Gastrocnemius medialis (tissue), 4 donors: ENCODE results near the gene MRPL17.

Source experiments
- POLR2A ChIP-seq, 2 donors: fragments of 450-650 bp; IDR thresholded peaks; one replicate each; pipeline ENCODE4 v1.6.1; 2017; ENCODE audit warnings: antibody characterized with exemption in 2 of 2, mild to moderate bottlenecking in 2 of 2, moderate library complexity in 2 of 2
- TF ChIP-seq, protein P1 (sequence below), 5 experiments: fragments of 450-650 bp in 3 of 5; fragments of 200-600 bp in 2 of 5; sonication (generic) in 2 of 5; IDR thresholded peaks in 4 of 5; conservative IDR thresholded peaks in 1 of 5; 1 replicate in 4 of 5; 2 replicates in 1 of 5; pipeline ENCODE4 v1.5.1; 2016 to 2019; ENCODE audit warnings: antibody characterized with exemption in 5 of 5, mild to moderate bottlenecking in 3 of 5, moderate library complexity in 3 of 5

DNA sequence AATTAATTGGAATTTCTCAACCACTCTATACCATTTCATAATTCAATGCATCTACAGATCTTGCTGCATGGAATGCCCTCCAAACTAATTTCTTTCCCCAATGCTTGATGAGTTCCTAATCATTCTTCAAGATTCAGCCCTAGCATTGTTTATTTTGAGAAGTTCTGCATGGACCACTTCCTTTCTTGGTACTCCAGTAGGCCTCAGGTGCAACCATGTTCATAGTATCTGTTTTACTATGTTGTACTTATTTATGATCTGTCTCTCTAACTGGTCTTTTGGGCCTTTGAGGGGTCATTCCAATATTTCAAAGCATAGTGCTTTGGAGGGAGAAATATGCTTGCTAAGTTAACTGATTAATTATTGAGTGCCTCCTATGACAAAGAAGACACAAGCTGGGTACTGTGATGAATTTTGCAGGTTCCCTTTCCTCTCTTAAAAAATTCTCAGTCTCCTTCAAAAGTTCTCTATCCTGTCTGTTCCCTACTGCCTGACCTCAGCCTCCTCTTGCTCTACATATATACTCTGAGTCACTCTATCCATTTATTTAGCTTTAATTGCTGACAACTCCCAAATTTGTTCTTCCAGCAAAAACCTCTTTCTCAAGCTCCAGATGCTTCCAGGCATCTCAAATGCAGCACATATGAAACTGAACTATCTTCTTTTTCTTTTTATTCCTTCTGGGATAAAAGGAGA, 9.5 kb downstream of the MRPL17 start:
- TF ChIP-seq, protein P1, sequence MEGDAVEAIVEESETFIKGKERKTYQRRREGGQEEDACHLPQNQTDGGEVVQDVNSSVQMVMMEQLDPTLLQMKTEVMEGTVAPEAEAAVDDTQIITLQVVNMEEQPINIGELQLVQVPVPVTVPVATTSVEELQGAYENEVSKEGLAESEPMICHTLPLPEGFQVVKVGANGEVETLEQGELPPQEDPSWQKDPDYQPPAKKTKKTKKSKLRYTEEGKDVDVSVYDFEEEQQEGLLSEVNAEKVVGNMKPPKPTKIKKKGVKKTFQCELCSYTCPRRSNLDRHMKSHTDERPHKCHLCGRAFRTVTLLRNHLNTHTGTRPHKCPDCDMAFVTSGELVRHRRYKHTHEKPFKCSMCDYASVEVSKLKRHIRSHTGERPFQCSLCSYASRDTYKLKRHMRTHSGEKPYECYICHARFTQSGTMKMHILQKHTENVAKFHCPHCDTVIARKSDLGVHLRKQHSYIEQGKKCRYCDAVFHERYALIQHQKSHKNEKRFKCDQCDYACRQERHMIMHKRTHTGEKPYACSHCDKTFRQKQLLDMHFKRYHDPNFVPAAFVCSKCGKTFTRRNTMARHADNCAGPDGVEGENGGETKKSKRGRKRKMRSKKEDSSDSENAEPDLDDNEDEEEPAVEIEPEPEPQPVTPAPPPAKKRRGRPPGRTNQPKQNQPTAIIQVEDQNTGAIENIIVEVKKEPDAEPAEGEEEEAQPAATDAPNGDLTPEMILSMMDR (IDR thresholded peaks at IDR 0.05 in 4 of 5, conservative IDR thresholded peaks at IDR 0.05 in 1 of 5): no peak
- no peak for TF ChIP-seq POLR2A (IDR thresholded peaks at IDR 0.05)
